ENCODE data around the gene STPG3.

STPG3 gene

DNA sequence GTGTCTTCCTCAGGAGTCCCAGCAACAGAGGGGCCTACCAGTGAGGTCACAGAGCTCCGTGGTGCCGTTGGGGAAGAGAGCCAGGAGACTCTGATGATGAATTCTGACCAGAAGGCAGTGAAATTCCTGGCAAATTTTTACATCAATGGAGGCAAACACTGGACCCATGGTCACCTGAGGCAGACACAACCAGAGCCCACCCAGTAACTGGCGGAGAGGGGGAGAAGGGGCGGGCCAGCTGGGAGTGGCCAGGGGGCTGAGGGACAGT lies at the start of gene STPG3:
Gene STPG3, plus strand, starts transcription at position 93 of the 268 bp plus-strand sequence. Its CDS starts 1 bp downstream, at position 94.
- peak within 1 kb of the TSS; percentile 23 for H3K9ac ChIP-seq (ENCODE audit: low read length)
- no peak within 1 kb of the TSS for H3K27ac ChIP-seq (ENCODE audit: low read depth, low read length)
- H3K4me3 ChIP-seq (ENCODE audit: low read depth, low read length) = no peak within 1 kb of the TSS

DNA sequence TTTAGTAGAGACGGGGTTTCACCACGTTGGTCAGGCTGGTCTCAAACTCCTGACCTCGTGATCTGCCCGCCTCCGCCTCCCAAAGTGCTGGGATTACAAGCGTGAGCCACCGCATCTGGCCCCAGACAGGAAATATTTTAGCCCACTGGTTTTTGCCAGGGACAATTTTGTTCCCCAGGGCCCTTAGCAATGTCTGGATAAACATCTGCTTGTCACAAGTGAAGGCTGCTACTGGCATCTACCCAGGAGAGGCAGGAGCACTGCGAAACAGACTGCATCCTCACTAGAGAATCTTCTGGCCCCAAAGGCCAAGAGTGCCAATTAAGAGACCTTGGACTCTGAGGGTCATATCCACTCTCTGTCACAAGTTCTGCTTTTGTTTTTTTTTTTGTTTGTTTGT lies 48.1 kb upstream of the STPG3 start:
- Histone ChIP-seq H3K4me3 (ENCODE audit: low read depth, low read length) (no peak overlapping the region), H3K27me3 (ENCODE audit: control insufficient read depth, insufficient read depth, low read length) (no peaks in the 10 kb centered on the region), H3K4me1 (ENCODE audit: control insufficient read depth, insufficient read depth, low read length) (peaks cover 33% of the 10 kb centered on the region), H3K27ac (ENCODE audit: low read depth, low read length) (no peak overlapping the region), H3K36me3 (ENCODE audit: control insufficient read depth, insufficient read depth, low read length) (peaks cover 14% of the 10 kb centered on the region), H3K9ac (ENCODE audit: low read length) (no peak overlapping the region), H3K9me3 (ENCODE audit: control insufficient read depth, insufficient read depth, low read depth, low read length) (no peaks in the 10 kb centered on the region)

More for the DNA sequence above, at the start of gene STPG3:
- peaks cover 30% of the 10 kb centered on the region for H3K4me1 ChIP-seq (ENCODE audit: control insufficient read depth, insufficient read depth, low read length)
- no peaks in the 10 kb centered on the region for H3K27me3 ChIP-seq (ENCODE audit: control insufficient read depth, insufficient read depth, low read length)
- H3K9me3 ChIP-seq (ENCODE audit: control insufficient read depth, insufficient read depth, low read depth, low read length) = no peaks in the 10 kb centered on the region
- H3K36me3 ChIP-seq (ENCODE audit: control insufficient read depth, insufficient read depth, low read length) = no peaks in the 10 kb centered on the region; the same call in 1 of the 2 replicates

DNA sequence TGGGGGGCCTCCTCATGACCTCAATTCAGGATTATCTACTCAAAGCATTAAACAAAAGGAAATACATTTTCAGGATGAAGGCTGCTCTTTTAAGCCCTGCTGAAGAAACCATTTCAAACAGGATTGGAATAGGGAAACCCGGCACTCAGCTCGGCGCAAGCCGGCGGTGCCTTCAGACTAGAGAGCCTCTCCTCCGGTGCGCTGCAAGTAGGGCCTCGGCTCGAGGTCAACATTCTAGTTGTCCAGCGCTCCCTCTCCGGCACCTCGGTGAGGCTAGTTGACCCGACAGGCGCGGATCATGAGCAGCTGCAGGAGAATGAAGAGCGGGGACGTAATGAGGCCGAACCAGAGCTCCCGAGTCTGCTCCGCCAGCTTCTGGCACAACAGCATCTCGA lies 46.4 kb upstream of the STPG3 start:
- H3K27me3 ChIP-seq (ENCODE audit: control insufficient read depth, insufficient read depth, low read length) = no peaks in the 10 kb centered on the region
- peaks cover 22% of the 10 kb centered on the region for H3K36me3 ChIP-seq (ENCODE audit: control insufficient read depth, insufficient read depth, low read length)
- peak overlapping the region; percentile 90; the same call in 1 of the 2 replicates for H3K27ac ChIP-seq (ENCODE audit: low read depth, low read length)
- no peaks in the 10 kb centered on the region for H3K9me3 ChIP-seq (ENCODE audit: control insufficient read depth, insufficient read depth, low read depth, low read length)
- peaks cover 17% of the 10 kb centered on the region; the same call in 1 of the 2 replicates for H3K4me1 ChIP-seq (ENCODE audit: control insufficient read depth, insufficient read depth, low read length)
- H3K4me3 ChIP-seq (ENCODE audit: low read depth, low read length) = peak overlapping the region; percentile 100
- H3K9ac ChIP-seq (ENCODE audit: low read length) = peak overlapping the region; percentile 97

DNA sequence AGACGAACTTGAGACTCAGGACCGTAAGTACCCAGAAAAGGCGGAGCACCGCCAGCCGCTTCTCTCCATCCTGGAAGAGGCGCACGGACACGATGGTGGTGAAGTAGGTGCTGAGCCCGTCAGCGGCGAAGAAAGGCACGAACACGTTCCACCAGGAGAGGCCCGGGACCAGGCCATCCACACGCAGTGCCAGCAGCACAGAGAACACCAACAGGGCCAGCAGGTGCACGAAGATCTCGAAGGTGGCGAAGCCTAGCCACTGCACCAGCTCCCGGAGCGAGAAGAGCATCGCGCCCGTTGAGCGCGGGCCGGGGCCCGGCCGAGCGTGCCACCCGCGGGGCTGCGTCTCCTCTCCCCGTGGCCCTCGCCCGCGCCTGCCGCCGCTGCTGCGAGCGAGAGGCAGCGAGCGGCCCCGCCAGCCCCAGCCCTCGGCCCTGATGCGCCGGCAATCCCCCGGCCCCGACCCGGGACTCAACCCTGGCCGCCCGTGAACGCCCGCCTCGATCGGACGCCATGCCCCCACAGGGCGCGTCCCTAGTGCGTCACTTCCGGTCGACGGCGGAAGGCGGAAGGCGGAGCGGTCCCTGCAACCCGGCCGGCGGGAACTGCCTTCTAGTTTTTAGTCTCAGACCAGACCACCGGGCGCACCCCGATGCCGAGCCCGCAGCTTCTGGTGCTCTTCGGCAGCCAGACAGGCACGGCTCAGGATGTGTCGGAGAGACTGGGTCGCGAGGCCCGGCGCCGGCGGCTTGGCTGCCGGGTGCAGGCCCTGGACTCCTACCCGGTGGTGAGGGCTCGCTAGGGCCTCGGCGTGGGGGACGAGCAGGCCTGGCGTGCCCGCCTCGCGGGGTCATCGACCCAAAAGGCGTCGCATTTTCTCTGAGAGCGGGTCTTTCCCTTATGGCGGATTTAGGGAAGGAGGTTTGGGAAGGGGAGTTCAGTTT lies 45.7 kb upstream of the STPG3 start, which contains the start of the genes NDOR1 and TMEM203:
Gene NDOR1, plus strand, starts transcription at position 575 of the 944 bp plus-strand sequence. Its CDS starts 78 bp downstream, at position 653.
Gene TMEM203, minus strand, starts transcription at position 523 of the 944 bp plus-strand sequence. Its CDS starts 234 bp downstream, at position 289.
- peak within 1 kb of the TSS; percentile 97 for H3K9ac ChIP-seq (ENCODE audit: low read length)
- no peaks in the 10 kb centered on the region for H3K27me3 ChIP-seq (ENCODE audit: control insufficient read depth, insufficient read depth, low read length)
- peaks cover 28% of the 10 kb centered on the region for H3K36me3 ChIP-seq (ENCODE audit: control insufficient read depth, insufficient read depth, low read length)
- no peaks in the 10 kb centered on the region for H3K9me3 ChIP-seq (ENCODE audit: control insufficient read depth, insufficient read depth, low read depth, low read length)
- peaks cover 17% of the 10 kb centered on the region; the same call in 1 of the 2 replicates for H3K4me1 ChIP-seq (ENCODE audit: control insufficient read depth, insufficient read depth, low read length)
- H3K4me3 ChIP-seq (ENCODE audit: low read depth, low read length) = peak within 1 kb of the TSS; percentile 100
- H3K27ac ChIP-seq (ENCODE audit: low read depth, low read length) = peak within 1 kb of the TSS; percentile 90

DNA sequence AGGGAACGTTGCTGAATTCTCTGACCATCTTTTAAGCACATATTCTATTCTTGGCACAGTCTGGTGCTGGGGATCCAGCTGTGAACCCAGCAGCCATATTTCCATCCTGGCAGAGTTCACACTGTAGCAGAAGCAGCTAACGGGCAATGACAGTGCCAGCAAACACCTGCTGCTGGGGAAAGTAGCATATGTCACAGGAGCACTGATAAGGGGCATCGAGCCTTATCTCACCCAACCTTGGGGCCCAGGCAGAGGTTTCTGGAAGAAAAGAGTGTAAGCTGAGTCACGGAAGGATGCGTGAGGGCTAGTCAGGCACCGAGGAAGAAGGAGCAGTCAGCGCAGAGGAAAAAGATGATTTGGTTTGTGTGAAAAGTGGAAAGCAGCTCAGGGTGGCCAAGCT lies 44.5 kb upstream of the STPG3 start:
- Histone ChIP-seq H3K36me3 (ENCODE audit: control insufficient read depth, insufficient read depth, low read length) (peaks cover 29% of the 10 kb centered on the region), H3K9ac (ENCODE audit: low read length) (no peak overlapping the region), H3K27ac (ENCODE audit: low read depth, low read length) (no peak overlapping the region), H3K4me3 (ENCODE audit: low read depth, low read length) (peak overlapping the region; percentile 100), H3K9me3 (ENCODE audit: control insufficient read depth, insufficient read depth, low read depth, low read length) (no peaks in the 10 kb centered on the region), H3K4me1 (ENCODE audit: control insufficient read depth, insufficient read depth, low read length) (peaks cover 17% of the 10 kb centered on the region; the same call in 1 of the 2 replicates), H3K27me3 (ENCODE audit: control insufficient read depth, insufficient read depth, low read length) (no peaks in the 10 kb centered on the region)

DNA sequence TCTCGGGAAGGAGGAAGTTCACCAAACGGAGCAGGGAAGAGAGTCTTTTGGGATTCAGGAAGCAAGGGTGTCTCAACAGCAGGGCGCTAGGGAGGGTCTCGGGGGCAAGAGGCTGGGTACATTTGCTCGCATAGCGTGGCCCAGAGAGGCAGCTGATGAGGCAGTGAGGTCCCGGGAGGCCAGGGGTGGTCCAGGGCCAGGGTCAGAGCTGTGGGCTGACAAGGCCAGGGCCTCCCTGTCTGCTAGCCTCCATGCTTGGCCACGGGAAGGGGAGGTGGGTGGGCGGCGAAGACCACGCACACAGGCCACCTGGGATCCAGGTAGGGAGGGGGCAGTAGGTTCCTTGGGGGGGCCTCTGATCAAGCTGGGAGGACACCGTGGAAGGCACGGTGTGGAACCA lies 39.6 kb upstream of the STPG3 start:
- H3K36me3 ChIP-seq (ENCODE audit: control insufficient read depth, insufficient read depth, low read length) = peaks cover 61% of the 10 kb centered on the region
- H3K27ac ChIP-seq (ENCODE audit: low read depth, low read length) = no peak overlapping the region
- no peak overlapping the region for H3K4me3 ChIP-seq (ENCODE audit: low read depth, low read length)
- H3K4me1 ChIP-seq (ENCODE audit: control insufficient read depth, insufficient read depth, low read length) = peaks cover 3% of the 10 kb centered on the region; the same call in 1 of the 2 replicates
- H3K9me3 ChIP-seq (ENCODE audit: control insufficient read depth, insufficient read depth, low read depth, low read length) = no peaks in the 10 kb centered on the region
- H3K27me3 ChIP-seq (ENCODE audit: control insufficient read depth, insufficient read depth, low read length) = no peaks in the 10 kb centered on the region
- H3K9ac ChIP-seq (ENCODE audit: low read length) = no peak overlapping the region

DNA sequence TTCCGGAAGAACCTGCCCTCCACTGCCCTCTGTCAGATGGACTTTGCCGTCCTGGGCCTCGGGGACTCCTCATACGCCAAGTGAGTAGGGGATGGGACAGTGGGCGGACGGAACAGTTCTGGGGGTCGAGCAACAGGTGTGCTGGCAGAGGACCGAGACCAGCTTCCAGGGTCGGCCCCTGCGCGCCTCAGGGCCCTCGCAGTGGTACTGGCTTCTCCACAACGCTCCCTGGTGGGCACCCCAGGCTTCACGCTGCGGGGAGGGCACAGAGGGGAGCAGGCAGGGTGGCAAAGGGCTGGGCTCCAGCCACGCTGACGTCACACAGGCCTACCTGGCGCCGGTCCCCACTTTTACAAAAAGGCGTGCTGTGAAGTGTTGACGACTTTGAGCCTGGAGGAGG lies 38.6 kb upstream of the STPG3 start:
- Histone ChIP-seq H3K4me1 (ENCODE audit: control insufficient read depth, insufficient read depth, low read length) (peaks cover 6% of the 10 kb centered on the region), H3K27me3 (ENCODE audit: control insufficient read depth, insufficient read depth, low read length) (no peaks in the 10 kb centered on the region), H3K4me3 (ENCODE audit: low read depth, low read length) (no peak overlapping the region), H3K9me3 (ENCODE audit: control insufficient read depth, insufficient read depth, low read depth, low read length) (no peaks in the 10 kb centered on the region), H3K36me3 (ENCODE audit: control insufficient read depth, insufficient read depth, low read length) (peaks cover 57% of the 10 kb centered on the region), H3K27ac (ENCODE audit: low read depth, low read length) (no peak overlapping the region), H3K9ac (ENCODE audit: low read length) (no peak overlapping the region)

DNA sequence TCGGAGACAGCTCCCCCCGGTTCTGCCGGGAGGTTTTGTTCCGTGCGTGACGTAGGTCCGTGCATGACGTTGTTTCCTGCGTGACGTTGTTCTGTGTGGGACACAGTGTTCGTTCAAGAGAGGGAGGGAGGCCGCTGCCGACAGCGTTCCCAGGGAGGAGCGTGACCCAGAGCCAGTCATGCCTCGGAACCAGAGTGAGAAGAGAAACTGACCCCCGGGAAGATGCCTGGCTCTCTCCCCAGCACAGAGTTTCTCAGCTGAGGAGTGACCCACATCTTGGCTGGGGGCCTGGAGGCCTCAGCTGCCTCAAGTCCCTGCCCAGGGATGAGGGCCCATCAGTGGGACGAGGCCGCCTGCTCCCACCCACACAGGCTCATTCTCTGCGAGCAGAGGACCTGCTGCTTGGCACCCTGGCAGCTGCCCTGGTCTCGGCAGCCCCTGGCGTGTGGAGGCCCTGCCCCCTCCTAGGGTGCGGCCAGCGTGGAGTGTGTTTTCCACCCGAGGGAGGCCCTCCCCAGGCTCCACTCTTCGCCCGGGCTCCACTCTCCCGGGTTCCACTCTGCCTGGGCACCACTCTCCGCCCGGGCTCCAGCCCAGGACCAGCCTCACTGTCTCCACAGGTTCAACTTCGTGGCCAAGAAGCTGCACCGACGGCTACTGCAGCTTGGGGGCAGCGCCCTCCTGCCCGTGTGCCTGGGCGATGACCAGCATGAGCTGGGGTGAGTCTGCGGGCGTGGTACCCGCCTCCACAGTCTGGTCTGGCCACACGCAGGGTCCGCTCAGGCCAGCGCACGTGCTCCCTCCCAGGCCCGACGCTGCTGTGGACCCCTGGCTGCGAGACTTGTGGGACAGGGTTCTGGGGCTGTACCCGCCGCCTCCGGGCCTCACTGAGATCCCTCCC lies 37.7 kb upstream of the STPG3 start:
- Histone ChIP-seq H3K36me3 (ENCODE audit: control insufficient read depth, insufficient read depth, low read length) (peaks cover 55% of the 10 kb centered on the region), H3K9ac (ENCODE audit: low read length) (no peak overlapping the region), H3K27me3 (ENCODE audit: control insufficient read depth, insufficient read depth, low read length) (no peaks in the 10 kb centered on the region), H3K27ac (ENCODE audit: low read depth, low read length) (no peak overlapping the region), H3K4me1 (ENCODE audit: control insufficient read depth, insufficient read depth, low read length) (peaks cover 9% of the 10 kb centered on the region), H3K4me3 (ENCODE audit: low read depth, low read length) (no peak overlapping the region), H3K9me3 (ENCODE audit: control insufficient read depth, insufficient read depth, low read depth, low read length) (no peaks in the 10 kb centered on the region)

DNA sequence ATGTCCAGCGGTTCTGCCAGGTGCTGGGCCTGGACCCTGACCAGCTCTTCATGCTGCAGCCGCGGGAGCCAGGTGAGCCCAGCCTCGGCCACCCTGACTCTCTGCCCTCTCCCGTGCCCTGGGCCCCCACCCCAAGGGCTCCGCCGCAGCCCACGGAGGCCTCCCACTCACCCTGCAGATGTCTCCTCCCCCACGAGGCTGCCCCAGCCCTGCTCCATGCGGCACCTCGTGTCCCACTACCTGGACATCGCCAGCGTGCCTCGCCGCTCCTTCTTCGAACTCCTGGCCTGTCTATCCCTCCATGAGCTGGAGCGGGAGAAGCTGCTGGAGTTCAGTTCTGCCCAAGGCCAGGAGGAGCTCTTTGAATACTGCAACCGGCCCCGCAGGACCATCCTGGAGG lies 36.5 kb upstream of the STPG3 start:
- Histone ChIP-seq H3K4me3 (ENCODE audit: low read depth, low read length) (no peak overlapping the region), H3K27me3 (ENCODE audit: control insufficient read depth, insufficient read depth, low read length) (no peaks in the 10 kb centered on the region), H3K9ac (ENCODE audit: low read length) (no peak overlapping the region), H3K4me1 (ENCODE audit: control insufficient read depth, insufficient read depth, low read length) (peaks cover 19% of the 10 kb centered on the region), H3K9me3 (ENCODE audit: control insufficient read depth, insufficient read depth, low read depth, low read length) (no peaks in the 10 kb centered on the region), H3K36me3 (ENCODE audit: control insufficient read depth, insufficient read depth, low read length) (peaks cover 51% of the 10 kb centered on the region), H3K27ac (ENCODE audit: low read depth, low read length) (no peak overlapping the region)

DNA sequence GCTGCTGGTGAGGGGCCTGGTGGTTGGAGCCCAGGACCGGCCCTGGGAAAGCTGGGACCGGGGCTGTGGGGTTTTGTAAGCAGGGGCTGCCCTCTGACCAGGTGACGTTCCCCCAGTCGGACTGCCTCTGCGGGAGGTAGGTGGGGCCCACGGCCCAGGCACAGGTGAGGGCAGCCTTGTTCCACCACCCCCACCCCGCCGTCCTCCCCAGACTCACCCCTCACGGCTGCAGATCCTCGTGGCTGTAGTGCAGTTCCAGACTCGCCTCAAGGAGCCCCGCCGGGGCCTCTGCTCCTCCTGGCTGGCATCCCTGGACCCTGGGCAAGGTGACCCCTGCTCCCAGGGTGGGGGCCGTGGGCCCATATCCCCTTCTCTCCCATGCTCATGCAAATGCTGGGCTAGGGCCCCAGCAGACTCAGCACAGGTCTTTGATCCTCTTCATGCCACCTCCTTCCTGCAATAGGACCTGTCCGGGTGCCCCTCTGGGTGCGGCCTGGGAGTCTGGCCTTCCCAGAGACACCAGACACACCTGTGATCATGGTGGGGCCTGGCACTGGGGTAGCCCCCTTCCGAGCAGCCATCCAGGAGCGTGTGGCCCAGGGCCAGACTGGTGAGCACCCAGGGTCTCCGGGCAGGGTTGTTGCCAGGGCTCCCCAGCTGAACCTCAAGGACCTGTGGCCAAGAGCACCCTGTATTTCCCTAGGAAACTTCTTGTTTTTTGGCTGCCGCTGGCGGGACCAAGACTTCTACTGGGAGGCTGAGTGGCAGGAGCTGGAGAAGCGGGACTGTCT lies 35.7 kb upstream of the STPG3 start:
- Histone ChIP-seq H3K9me3 (ENCODE audit: control insufficient read depth, insufficient read depth, low read depth, low read length) (no peaks in the 10 kb centered on the region), H3K36me3 (ENCODE audit: control insufficient read depth, insufficient read depth, low read length) (peaks cover 45% of the 10 kb centered on the region), H3K4me3 (ENCODE audit: low read depth, low read length) (no peak overlapping the region), H3K27ac (ENCODE audit: low read depth, low read length) (no peak overlapping the region), H3K9ac (ENCODE audit: low read length) (no peak overlapping the region), H3K4me1 (ENCODE audit: control insufficient read depth, insufficient read depth, low read length) (peaks cover 20% of the 10 kb centered on the region), H3K27me3 (ENCODE audit: control insufficient read depth, insufficient read depth, low read length) (no peaks in the 10 kb centered on the region)

Measured in HUES6 (cell line).